Brain pericyte (primary cell): ENCODE measurements around the gene ZFYVE27.

Experiments used
- DNase-seq: peaks from one replicate; pipeline ENCODE4 v3.0.0-alpha.2; 2012; ENCODE audit warnings: low read depth, low spot score

Gene ZFYVE27

DNA sequence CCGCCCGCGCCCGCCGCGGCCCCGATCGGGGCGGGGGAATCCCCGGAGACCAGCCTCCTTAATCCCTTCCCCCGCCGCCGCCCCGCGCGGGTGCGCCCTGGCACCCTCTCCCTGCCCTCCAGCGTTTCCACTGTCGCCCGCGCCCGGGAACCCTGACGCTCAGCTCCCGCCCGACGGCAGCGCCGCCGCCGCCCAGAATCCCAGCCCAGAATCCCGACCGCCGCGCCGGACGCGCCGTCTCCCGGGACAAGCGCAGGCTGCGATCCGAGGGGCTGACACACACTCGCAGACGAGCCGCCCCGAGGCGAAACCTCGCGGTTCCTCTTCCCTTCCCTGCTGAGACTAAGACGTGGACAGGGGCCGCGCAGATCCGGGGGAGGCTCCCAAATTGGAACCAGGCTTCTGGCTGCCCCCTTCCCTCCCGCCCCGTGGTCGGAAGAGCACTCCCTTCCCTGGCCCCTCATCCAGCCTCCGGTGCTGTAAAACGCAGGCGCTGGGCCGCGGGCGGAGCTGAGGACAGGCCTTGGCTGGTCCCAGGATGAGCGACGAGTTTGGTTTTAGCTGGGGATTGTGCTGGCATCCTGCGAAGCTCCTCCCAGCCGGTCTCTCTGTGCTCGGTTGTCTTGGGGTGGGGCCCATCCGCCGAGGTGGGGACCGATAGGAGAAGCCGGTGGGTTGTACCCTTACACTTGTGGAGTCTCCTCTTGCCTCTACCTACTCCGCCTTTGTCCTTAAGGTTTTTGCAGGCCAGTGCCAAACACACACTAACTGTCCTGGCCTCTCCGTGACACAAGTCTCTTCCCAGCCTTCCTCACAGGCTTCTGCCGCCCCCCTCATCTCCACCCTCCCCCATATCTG, 22.3 kb upstream of the ZFYVE27 start:
- DNase-seq = no peak

DNA sequence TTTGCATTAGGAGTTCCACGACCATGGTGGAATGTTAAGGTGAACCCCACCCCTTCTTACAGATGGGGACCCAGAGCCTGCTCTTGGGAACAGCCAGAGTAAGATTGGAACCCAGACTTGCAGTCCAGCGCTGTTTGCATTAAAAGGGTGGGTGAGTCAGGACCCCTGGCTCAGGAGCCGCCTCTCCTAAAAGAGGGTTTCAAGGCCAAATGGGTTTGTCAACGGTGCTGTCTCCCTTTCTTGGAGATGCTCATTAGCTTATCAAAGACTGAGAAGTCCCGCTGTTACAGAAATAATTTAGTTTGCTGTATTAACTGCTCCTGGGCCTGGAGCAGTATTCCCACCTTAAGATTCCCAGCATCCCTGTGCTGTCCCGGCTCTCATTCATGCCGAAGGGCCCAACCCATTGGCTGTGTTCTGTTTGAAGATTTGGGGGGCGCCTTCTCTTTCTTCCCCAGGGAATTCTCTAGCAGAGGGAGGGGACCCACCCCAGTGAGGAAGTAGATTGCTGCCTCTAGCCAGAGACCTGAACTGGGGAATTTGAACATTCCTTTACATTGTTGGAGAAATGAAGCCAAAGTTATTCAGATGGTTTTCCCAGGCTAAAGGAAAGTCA, 21.6 kb upstream of the ZFYVE27 start:
- DNase-seq = no peak

DNA sequence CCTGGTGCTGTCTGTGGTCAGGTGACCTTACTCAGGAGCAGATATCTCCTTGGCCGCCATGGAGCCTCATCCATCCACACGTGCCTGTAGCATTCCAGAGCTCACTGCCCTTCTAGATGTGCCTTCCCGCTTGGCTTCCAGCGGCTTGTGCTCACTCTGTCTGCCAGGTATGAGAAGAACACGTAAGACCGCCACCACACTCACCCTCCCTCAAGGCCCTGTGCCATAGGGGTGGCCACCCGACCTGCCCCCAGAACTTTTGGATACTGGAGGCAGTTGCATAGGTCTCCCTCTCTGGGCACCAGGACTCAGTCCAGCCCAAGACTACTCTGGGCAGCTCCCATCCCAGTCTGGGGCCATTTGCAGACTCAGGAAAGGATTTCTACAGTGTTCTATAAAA, 19.3 kb upstream of the ZFYVE27 start:
- DNase-seq = no peak

DNA sequence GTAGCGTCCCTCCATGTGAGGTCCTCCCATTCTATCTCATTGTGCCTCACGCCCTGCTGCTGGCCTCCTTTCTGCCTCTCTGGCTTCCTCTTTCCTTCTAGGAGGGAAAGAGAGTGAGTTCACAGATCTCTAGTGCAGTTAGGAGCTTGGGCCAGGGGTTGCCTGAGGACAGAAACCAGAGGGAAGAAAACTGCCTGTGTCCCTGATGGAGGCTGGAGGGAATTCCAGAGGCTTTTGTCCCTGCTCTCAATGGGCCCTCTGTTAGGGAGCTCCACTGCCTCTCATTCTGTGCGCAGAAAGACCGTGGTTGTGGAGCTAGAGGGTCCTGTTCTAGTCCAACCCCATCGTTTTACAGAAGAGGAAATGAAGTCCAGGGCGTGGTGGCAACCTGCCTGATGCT, 18.8 kb upstream of the ZFYVE27 start:
- no peak for DNase-seq

DNA sequence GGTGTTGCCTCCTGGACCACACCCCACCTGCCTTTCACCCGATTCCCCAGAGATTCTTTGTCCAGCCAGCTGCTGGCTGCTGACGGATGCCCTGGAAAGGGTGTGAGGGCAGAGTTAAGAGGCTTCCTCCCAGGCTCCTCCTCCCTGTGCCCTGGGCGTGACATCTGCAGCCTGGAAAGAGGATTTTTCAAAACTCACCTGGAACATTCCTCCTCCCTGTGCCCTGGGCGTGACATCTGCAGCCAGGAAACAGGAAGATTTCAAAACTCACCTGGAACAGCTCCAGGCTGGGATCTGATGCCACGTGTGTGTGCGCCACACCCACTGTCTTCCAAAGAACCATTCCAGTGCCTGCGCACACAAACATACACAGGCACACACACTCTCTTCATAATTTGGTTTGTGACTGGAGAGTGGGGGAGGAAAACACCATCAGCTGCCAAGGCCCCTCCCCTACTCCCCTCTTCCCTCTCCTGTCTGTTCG, 18.2 kb upstream of the ZFYVE27 start:
- no peak for DNase-seq

DNA sequence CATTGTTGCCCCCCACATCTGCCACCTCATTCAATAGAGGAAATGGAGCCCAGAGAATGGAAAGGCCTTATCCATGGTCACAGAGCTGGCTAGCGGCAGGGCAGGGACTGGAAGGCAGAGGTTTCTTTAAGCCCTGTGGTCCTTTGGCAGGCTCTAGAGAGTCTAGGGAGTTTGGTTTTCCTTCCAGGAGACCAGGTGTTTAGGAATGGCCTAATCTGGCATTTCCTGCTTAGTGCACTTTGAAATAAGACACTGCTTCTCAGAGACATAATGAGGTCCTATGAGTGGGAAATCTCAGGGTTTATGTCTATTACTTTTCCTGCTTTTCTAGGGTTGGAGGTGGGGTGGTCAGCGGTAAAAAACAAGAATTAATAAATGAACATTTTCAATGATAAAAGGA, 17.3 kb upstream of the ZFYVE27 start:
- no peak for DNase-seq

GRCh38 chr10:97721871-97722780, 14.8 kb upstream of the ZFYVE27 start:
- DNase-seq = no peak

DNA sequence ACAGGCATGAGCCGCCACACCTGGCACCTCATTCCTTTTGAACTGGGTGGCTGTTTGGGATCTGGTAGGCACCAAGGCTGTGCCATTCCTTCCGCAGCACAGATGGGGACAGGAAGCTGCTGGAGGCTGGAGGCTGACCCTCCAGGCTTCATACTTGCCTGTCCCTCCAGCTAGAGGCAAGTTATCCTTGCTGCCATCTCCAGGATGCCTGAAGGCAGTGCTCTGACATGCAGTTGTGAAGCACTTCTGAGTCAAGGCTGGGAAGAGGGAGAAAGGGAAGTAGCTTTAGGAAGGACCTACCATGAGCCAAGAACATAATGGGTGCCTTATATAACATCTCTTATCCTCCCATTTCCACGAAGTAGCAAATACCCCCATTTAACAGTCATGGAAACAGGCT, 13.9 kb upstream of the ZFYVE27 start:
- DNase-seq = no peak

- DNase-seq = no peak
These were observed 12.5 kb upstream of the ZFYVE27 start for GRCh38 chr10:97724341-97724941.

DNA sequence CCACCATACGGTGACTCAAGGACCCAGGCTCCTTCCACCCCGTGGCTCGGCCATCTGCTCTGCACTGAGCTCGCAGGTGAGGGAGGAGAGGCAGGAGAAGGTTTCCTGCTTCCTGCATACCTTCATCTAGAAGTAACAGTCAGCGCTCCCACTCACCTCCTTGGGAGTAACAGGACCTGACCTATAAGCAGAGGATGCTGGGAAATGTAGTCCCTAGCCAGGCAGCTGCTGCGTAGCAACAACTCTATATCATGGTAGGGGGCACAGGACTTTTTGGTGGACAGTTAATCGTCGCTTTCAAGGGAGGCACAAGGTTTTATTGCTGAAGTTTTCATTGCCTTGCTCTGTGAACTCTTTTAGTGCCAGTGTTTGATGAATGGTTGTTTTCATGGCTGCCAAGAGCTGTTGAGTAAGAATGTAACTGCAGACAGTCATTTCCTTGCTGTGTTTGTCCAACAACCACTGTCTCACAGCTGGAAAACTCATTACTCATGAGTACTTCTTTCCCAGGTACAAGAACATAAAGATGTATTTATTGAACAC, 10.2 kb upstream of the ZFYVE27 start:
- DNase-seq = no peak

GRCh38 chr10:97729014-97729413, 7.9 kb upstream of the ZFYVE27 start:
- no peak for DNase-seq

DNA sequence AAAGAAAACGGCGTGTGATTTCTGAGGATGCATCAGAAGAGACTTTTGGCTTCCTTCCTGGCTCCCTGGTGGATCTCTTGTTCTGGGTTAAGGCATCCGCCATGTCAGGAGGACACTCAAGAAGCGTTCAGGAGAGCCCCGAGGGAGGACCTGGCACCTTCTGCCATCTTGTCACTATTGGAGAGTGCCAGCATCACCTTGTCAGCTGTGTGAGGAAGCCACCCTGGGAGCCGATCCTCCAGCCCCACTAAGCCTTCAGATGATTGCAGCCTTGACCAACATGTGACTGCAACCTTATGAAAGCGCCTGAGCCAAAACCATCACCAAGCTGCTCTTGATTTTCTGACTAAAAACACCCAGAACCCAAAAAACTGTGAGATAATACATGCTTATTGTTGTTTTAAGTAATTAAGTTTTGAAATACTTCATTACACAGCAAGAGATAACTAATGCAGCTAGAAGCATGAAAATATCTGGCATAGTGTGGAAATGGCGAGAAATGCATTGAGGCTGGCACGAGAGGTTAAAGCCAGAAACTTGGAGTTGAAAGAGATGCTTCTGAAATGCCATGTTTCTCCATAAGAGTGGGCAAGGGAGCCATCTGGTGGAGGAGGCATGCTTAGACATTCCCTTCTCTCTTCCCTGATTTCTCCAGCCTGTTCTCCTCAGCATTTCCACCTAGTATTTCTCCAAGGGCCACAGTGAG, 5.4 kb upstream of the ZFYVE27 start:
- no peak for DNase-seq

DNA sequence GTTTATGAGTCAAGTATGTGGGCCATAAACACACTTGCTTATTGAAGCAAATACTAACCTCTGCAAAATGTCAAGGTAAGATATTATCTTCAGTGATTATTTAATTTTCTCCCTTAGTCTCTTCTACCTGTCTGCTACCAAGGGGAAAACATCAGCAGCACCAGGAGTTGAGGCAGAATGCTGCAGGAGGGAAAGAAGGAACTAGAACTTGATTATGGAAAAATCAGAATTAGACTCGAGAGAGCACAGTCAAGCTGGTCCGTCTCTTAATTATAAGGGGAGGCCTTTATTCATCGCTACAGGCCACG, 4.9 kb upstream of the ZFYVE27 start:
- DNase-seq = no peak

- DNase-seq = no peak
These were observed 3.7 kb upstream of the ZFYVE27 start for GRCh38 chr10:97733256-97733655.

- DNase-seq = no peak
These were observed 2.9 kb upstream of the ZFYVE27 start for GRCh38 chr10:97734021-97734420.

GRCh38 chr10:97736403-97736901, 476 bp upstream of the ZFYVE27 start:
- DNase-seq = no peak

DNA sequence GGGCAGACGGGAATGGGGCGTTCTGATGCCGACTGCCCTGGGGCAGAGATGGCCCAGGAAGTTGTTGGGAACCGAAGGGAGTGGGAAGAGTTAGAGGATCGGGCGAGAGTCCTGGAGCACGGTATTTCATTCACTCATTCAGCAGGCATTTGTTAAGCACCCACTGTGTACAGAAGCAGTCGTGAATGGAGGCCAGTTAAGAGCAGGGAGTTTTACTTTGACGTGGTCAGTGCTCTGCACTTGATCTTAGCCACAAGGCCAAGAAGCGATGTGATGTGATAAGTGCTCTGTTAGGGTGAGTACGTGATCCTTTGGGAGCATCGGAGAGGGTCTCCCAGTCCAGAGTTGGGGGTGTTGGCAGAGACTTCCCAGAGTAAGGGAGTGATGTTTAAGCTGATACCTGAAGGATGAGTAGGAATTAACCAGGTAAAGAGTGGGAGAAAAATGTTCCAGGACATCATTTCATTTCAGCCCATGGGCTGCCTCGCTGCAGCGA, 890 bp downstream of the ZFYVE27 start:
- DNase-seq = no peak

- no peak for DNase-seq
These were observed 1.7 kb downstream of the ZFYVE27 start for GRCh38 chr10:97738616-97739015.

- DNase-seq = no peak
These were observed 3.7 kb downstream of the ZFYVE27 start for GRCh38 chr10:97740613-97741012.

- DNase-seq = no peak
These were observed 6.4 kb downstream of the ZFYVE27 start for GRCh38 chr10:97743169-97743943.
